Upper lobe of left lung (tissue), 4 donors: ENCODE results near the gene EVA1A.

Source experiments
- CTCF ChIP-seq, 6 experiments: fragments of 450-650 bp in 4 of 6; fragments of 200-600 bp in 2 of 6; sonication (generic) in 2 of 6; IDR thresholded peaks; one replicate each; pipeline ENCODE4 v1.5.1; 2016 to 2019; ENCODE audit warnings: antibody characterized with exemption in 6 of 6
- POLR2A ChIP-seq, 4 donors: fragments of 450-650 bp; IDR thresholded peaks; one replicate each; pipeline ENCODE4 v1.5.1; 2016 to 2017; ENCODE audit warnings: antibody characterized with exemption in 4 of 4, mild to moderate bottlenecking in 2 of 4
- POLR2AphosphoS5 ChIP-seq, 2 donors: sonication (generic); formaldehyde crosslinking; IDR thresholded peaks; one replicate each; pipeline ENCODE4 v1.5.1; 2017; ENCODE audit warnings: antibody characterized with exemption in 2 of 2

- TF ChIP-seq CTCF (IDR thresholded peaks at IDR 0.05) (no peak), POLR2AphosphoS5 (IDR thresholded peaks at IDR 0.05) (no peak), POLR2A (IDR thresholded peaks at IDR 0.05) (no peak)
Measured at GRCh38 chr2:75579186-75579585, 18.4 kb upstream of the EVA1A start.
